H9 (cell line): Measurements from ENCODE around the gene CCIN. TPM values are rescaled to one million over a fixed set of nuclear protein-coding genes. Genes with fewer than 3 reads are reported as not detected.

Source experiments
- DNase-seq: peaks from one replicate; pipeline ENCODE4 v3.0.0-alpha.2; 2017
- H2AFZ ChIP-seq: one replicate; pipeline ENCODE4 v1.6.1; 2013; ENCODE audit warnings: mild to moderate bottlenecking, low read length, control low read depth, moderate library complexity
- H2AK5ac ChIP-seq: 2 replicates; pipeline ENCODE4 v1.6.1; 2013; ENCODE audit warnings: low read length, control low read depth, mixed read lengths; ENCODE audit not compliant: insufficient read length
- H2BK120ac ChIP-seq: one replicate; pipeline ENCODE4 v1.6.1; 2013; ENCODE audit warnings: low read depth, mild to moderate bottlenecking, low read length, control low read depth, inconsistent platforms; ENCODE audit not compliant: poor library complexity, severe bottlenecking
- H2BK12ac ChIP-seq: 2 replicates; pipeline ENCODE4 v1.6.1; 2013; ENCODE audit warnings: low read length, control low read depth, mixed read lengths, low read depth; ENCODE audit not compliant: insufficient read length
- H2BK15ac ChIP-seq: 2 replicates; pipeline ENCODE4 v1.6.1; 2013; ENCODE audit warnings: low read depth, low read length, control low read depth
- H2BK20ac ChIP-seq: one replicate; pipeline ENCODE4 v1.6.1; 2013; ENCODE audit warnings: low read depth, mild to moderate bottlenecking, low read length, control low read depth, inconsistent platforms; ENCODE audit not compliant: poor library complexity, severe bottlenecking
- H2BK5ac ChIP-seq: 2 replicates; pipeline ENCODE4 v1.6.1; 2013; ENCODE audit warnings: low read length, control low read depth, mixed read lengths; ENCODE audit not compliant: insufficient read length
- H3K14ac ChIP-seq: 2 replicates; pipeline ENCODE4 v1.6.1; 2013; ENCODE audit warnings: low read length, control low read depth; ENCODE audit not compliant: insufficient read depth
- H3K18ac ChIP-seq: 2 replicates; pipeline ENCODE4 v1.6.1; 2013; ENCODE audit warnings: low read depth, mild to moderate bottlenecking, mixed read lengths, low read length, control low read depth; ENCODE audit not compliant: insufficient read length
- H3K23ac ChIP-seq: 2 replicates; pipeline ENCODE4 v1.6.1; 2013; ENCODE audit warnings: low read length, control low read depth, mixed read lengths, low read depth; ENCODE audit not compliant: insufficient read length
- H3K23me2 ChIP-seq: 2 replicates; pipeline ENCODE4 v1.6.1; 2013; ENCODE audit warnings: low read depth, mild to moderate bottlenecking, mixed read lengths, low read length, control low read depth; ENCODE audit not compliant: insufficient read length, poor library complexity, severe bottlenecking
- H3K27ac ChIP-seq: 2 replicates; pipeline ENCODE4 v1.5.1; 2013; ENCODE audit warnings: low read length, control low read depth, mixed read lengths, low read depth; ENCODE audit not compliant: insufficient read length
- H3K27me3 ChIP-seq: 2 replicates; pipeline ENCODE4 v1.6.1; 2013; ENCODE audit warnings: low read length, control low read depth, inconsistent platforms; ENCODE audit not compliant: insufficient read depth
- H3K4ac ChIP-seq: 2 replicates; pipeline ENCODE4 v1.6.1; 2013; ENCODE audit warnings: low read depth, mild to moderate bottlenecking, control low read depth, inconsistent platforms, low read length, moderate library complexity
- H3K4me1 ChIP-seq: 2 replicates; pipeline ENCODE4 v1.6.1; 2013; ENCODE audit warnings: low read length, control low read depth, inconsistent platforms; ENCODE audit not compliant: insufficient read depth
- H3K4me2 ChIP-seq: 2 replicates; pipeline ENCODE4 v1.6.1; 2013; ENCODE audit warnings: low read length, control low read depth, mixed read lengths; ENCODE audit not compliant: insufficient read length, insufficient read depth
- H3K56ac ChIP-seq: 2 replicates; pipeline ENCODE4 v1.6.1; 2013; ENCODE audit warnings: low read depth, mild to moderate bottlenecking, mixed read lengths, low read length, control low read depth; ENCODE audit not compliant: insufficient read length
- H3K79me1 ChIP-seq: 2 replicates; pipeline ENCODE4 v1.6.1; 2013; ENCODE audit warnings: low read depth, mild to moderate bottlenecking, moderate library complexity, low read length, control low read depth, inconsistent platforms; ENCODE audit not compliant: insufficient read depth, poor library complexity, severe bottlenecking
- H3K79me2 ChIP-seq: 2 replicates; pipeline ENCODE4 v1.6.1; 2013; ENCODE audit warnings: low read length, control low read depth, inconsistent platforms; ENCODE audit not compliant: insufficient read depth
- H3K9ac ChIP-seq: 2 replicates; pipeline ENCODE4 v1.6.1; 2013; ENCODE audit warnings: low read length, control low read depth, mixed read lengths; ENCODE audit not compliant: insufficient read length; ENCODE audit errors: extremely low read depth
- H3K9me3 ChIP-seq: one replicate; pipeline ENCODE4 v1.6.1; 2013; ENCODE audit warnings: low read depth, low read length, inconsistent platforms; ENCODE audit not compliant: control insufficient read depth
- H3T11ph ChIP-seq: one replicate; pipeline ENCODE4 v1.6.1; 2013; ENCODE audit warnings: mild to moderate bottlenecking, low read length, control low read depth, inconsistent platforms
- H4K20me1 ChIP-seq: one replicate; pipeline ENCODE4 v1.6.1; 2013; ENCODE audit not compliant: control insufficient read depth, insufficient read length, insufficient read depth
- H4K5ac ChIP-seq: 2 replicates; pipeline ENCODE4 v1.6.1; 2013; ENCODE audit warnings: low read depth, mild to moderate bottlenecking, mixed read lengths, low read length, control low read depth; ENCODE audit not compliant: insufficient read length
- H4K8ac ChIP-seq: replicated peaks from 2 replicates; pipeline ENCODE4 v1.6.1; 2013; ENCODE audit warnings: low read length, control low read depth, mixed read lengths, low read depth; ENCODE audit not compliant: insufficient read length
- H4K91ac ChIP-seq: 2 replicates; pipeline ENCODE4 v1.6.1; 2013; ENCODE audit warnings: low read depth, mild to moderate bottlenecking, moderate library complexity, mixed read lengths, low read length, control low read depth; ENCODE audit not compliant: insufficient read length
- H3K27ac Mint-ChIP-seq, 3 experiments: 2 replicates in 2 of 3; 3 replicates in 1 of 3; pipeline ENCODE4 v1.8.0; 2020 to 2021; ENCODE audit warnings: mixed read lengths in 3 of 3, mild to moderate bottlenecking in 1 of 3, moderate library complexity in 1 of 3
- H3K27me3 Mint-ChIP-seq: 2 replicates; pipeline ENCODE4 v1.8.0; 2021; ENCODE audit warnings: low read depth, mild to moderate bottlenecking, moderate library complexity, mixed read lengths
- H3K36me3 Mint-ChIP-seq, 3 experiments: 2 replicates in 2 of 3; 3 replicates in 1 of 3; pipeline ENCODE4 v1.8.0; 2020 to 2021; ENCODE audit warnings: low read depth in 3 of 3, mixed read lengths in 3 of 3; ENCODE audit not compliant: insufficient read depth in 1 of 3
- H3K4me1 Mint-ChIP-seq, 2 experiments: 2 replicates each; pipeline ENCODE4 v1.8.0; 2020; ENCODE audit warnings: mixed read lengths in 2 of 2
- H3K4me3 Mint-ChIP-seq, 2 experiments: 2 replicates in 1 of 2; 3 replicates in 1 of 2; pipeline ENCODE4 v1.8.0; 2020 to 2021; ENCODE audit warnings: mild to moderate bottlenecking in 2 of 2, mixed read lengths in 2 of 2, moderate library complexity in 1 of 2
- H3K9me3 Mint-ChIP-seq, 2 experiments: 2 replicates in 1 of 2; 3 replicates in 1 of 2; pipeline ENCODE4 v1.8.0; 2020; ENCODE audit warnings: mild to moderate bottlenecking in 2 of 2, mixed read lengths in 2 of 2, moderate library complexity in 1 of 2
- CTCF ChIP-seq: fragments of 200-600 bp; sonication (generic); conservative IDR thresholded peaks from 3 replicates; pipeline ENCODE4 v1.8.0; 2021; ENCODE audit warnings: antibody characterized with exemption, mild to moderate bottlenecking
- WGBS: extraction: QIAGEN DNeasy Blood & Tissue Kit; methylation state at CpG from one replicate; pipeline ENCODE4 v1.1.7; 2013; ENCODE audit warnings: missing lambda C conversion rate, low lambda C conversion rate, mixed read lengths; ENCODE audit not compliant: insufficient read length; ENCODE audit errors: extremely low coverage; 5-methylcytosine and 5-hydroxymethylcytosine counted together
- total RNA-seq: library from RNA; stranded (reverse); gene quantifications from 2 replicates; pipeline ENCODE4 v1.2.1, GENCODE V29; 2021

CCIN gene
- total RNA-seq, 1 experiment from 2014 or later, result not detected

- Mint-ChIP-seq H3K9me3 (peaks cover 16 to 22% of the 10 kb centered on the region in 2 experiments), H3K27me3 (peaks cover 3% of the 10 kb centered on the region), H3K4me1 (0 out of 4 replicates have a peak, but pooled peaks cover 0 to 3% of the 10 kb centered on the region in 2 experiments), H3K4me3 (no peak overlapping the region), H3K27ac (no peak overlapping the region), H3K36me3 (peaks cover 6 to 19% (median 7%) of the 10 kb centered on the region in 3 experiments; a peak in 5 of 7 replicates)
- no peak overlapping the region for H3K56ac ChIP-seq
- no peak overlapping the region for H3K23ac ChIP-seq
- H4K20me1 ChIP-seq, result no peaks in the 10 kb centered on the region
- no peaks in the 10 kb centered on the region for H3K23me2 ChIP-seq
- TF ChIP-seq CTCF, result no peak
- no peak overlapping the region for H3T11ph ChIP-seq
- no peaks in the 10 kb centered on the region for H3K79me2 ChIP-seq
- no peak overlapping the region for H3K27ac ChIP-seq
- no peak overlapping the region for H2BK120ac ChIP-seq
- peaks cover 3% of the 10 kb centered on the region; the same call in 1 of the 2 replicates for H3K4me1 ChIP-seq
- no peak overlapping the region for H2BK15ac ChIP-seq
- H3K4ac ChIP-seq, result no peak overlapping the region; the same call in 1 of the 2 replicates
- H3K14ac ChIP-seq, result no peak overlapping the region
- no CpG with 5 or more reads among the region's 9 CpGs for WGBS
- no peak overlapping the region for H2BK12ac ChIP-seq
- no peak overlapping the region for H3K4me2 ChIP-seq
- H3K9ac ChIP-seq, result no peak overlapping the region
- no peak overlapping the region for H4K91ac ChIP-seq
- no peaks in the 10 kb centered on the region for H3K9me3 ChIP-seq
- no peaks in the 10 kb centered on the region for H3K27me3 ChIP-seq
- no peak overlapping the region for H4K5ac ChIP-seq
- H3K18ac ChIP-seq, result no peak overlapping the region
- no peak overlapping the region for H2BK20ac ChIP-seq
- H3K79me1 ChIP-seq, result no peaks in the 10 kb centered on the region
- no peak overlapping the region for H4K8ac ChIP-seq
- no peak overlapping the region for H2BK5ac ChIP-seq
- no peak overlapping the region for H2AK5ac ChIP-seq
- no peak for DNase-seq
- H2AFZ ChIP-seq, result no peak overlapping the region
These were observed 15.4 kb upstream of the CCIN start for GRCh38 chr9:36153746-36154145.
